ENCODE data around the gene DNAAF9. TPM values are rescaled to one million over a fixed set of nuclear protein-coding genes. Genes with fewer than 3 reads are reported as not detected.

Gene DNAAF9
- total and polyA plus RNA-seq, 4 donors = 1.4 to 4.4 (median 2.4) TPM

DNA sequence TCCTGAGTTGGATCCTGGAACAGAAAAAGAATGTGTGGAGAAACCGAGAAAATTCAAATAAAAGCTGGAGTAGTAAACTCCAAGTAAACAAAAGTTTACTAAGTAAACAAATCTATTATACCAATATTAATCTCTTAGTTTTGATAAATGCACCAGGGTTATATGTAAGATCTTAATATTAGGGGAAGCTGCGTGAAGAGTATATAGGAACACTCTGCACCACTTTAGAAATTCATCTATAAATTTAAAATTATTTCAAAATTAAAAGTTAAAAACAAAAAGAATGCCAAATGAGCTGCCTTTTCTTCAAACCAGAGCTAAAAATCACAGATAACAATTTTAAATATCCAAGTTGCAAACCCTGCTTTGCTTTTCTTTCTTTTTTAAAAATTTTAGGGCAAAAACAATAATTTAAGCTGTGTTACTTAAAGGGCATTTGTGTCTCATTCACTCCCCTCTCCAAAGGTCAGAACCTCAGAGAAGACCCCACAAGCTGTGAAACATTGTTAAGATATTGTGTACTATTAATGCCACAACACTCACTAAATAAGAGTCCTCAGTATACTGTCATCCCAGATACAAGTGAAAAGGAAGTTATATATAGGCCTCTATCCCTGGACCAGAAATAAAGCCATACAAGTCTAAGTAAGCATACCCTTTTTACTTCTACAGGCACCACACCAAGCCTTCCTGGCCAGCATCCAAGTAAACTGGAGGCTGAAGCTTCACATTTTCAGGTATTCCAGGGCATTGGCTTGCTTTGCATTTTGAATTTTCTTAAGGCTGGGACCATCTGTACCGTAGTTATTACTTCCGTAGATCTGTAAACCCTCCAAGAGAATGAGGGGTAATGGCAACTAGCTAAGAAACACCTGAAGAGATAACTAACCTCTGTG lies 7.0 kb downstream of the DNAAF9 start:
- Histone ChIP-seq H3K27ac (ENCODE audit: low read depth in 1 of 2, low read length in 2 of 2) (no peak overlapping the region), H3K27me3 (ENCODE audit: control insufficient read depth in 4 of 4, insufficient read depth in 4 of 4, low read length in 3 of 4) (no peaks in the 10 kb centered on the region), H3K9me3 (ENCODE audit: control insufficient read depth in 4 of 4, low read length in 3 of 4) (no peaks in the 10 kb centered on the region), H3K4me1 (ENCODE audit: control insufficient read depth in 4 of 4, insufficient read depth in 4 of 4, low read length in 3 of 4) (peaks cover 0 to 3% (median 0%) of the 10 kb centered on the region in 4 donors), H3K9ac (ENCODE audit: low read depth in 1 of 2, low read length in 2 of 2) (no peak overlapping the region), H3K36me3 (ENCODE audit: control insufficient read depth in 4 of 4, insufficient read depth in 3 of 4, low read depth in 1 of 4, low read length in 3 of 4) (no peaks in the 10 kb centered on the region), H3K4me3 (ENCODE audit: low read depth in 1 of 3, low read length in 3 of 3) (no peak overlapping the region)
- TF ChIP-seq, protein P1, sequence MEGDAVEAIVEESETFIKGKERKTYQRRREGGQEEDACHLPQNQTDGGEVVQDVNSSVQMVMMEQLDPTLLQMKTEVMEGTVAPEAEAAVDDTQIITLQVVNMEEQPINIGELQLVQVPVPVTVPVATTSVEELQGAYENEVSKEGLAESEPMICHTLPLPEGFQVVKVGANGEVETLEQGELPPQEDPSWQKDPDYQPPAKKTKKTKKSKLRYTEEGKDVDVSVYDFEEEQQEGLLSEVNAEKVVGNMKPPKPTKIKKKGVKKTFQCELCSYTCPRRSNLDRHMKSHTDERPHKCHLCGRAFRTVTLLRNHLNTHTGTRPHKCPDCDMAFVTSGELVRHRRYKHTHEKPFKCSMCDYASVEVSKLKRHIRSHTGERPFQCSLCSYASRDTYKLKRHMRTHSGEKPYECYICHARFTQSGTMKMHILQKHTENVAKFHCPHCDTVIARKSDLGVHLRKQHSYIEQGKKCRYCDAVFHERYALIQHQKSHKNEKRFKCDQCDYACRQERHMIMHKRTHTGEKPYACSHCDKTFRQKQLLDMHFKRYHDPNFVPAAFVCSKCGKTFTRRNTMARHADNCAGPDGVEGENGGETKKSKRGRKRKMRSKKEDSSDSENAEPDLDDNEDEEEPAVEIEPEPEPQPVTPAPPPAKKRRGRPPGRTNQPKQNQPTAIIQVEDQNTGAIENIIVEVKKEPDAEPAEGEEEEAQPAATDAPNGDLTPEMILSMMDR (IDR thresholded peaks at IDR 0.05; ENCODE audit: low read depth, low read length, missing input control) = no peak
- TF ChIP-seq TAF1 (conservative IDR thresholded peaks at IDR 0.05) (no peak), GABPA (IDR thresholded peaks at IDR 0.05 in 1 of 2, conservative IDR thresholded peaks at IDR 0.05 in 1 of 2) (no peak), HNF4A (conservative IDR thresholded peaks at IDR 0.05) (no peak)
- 82% methylated on average over 4 of the region's 4 CpGs for WGBS
- DNase-seq (ENCODE audit: low spot score) = no peak

DNA sequence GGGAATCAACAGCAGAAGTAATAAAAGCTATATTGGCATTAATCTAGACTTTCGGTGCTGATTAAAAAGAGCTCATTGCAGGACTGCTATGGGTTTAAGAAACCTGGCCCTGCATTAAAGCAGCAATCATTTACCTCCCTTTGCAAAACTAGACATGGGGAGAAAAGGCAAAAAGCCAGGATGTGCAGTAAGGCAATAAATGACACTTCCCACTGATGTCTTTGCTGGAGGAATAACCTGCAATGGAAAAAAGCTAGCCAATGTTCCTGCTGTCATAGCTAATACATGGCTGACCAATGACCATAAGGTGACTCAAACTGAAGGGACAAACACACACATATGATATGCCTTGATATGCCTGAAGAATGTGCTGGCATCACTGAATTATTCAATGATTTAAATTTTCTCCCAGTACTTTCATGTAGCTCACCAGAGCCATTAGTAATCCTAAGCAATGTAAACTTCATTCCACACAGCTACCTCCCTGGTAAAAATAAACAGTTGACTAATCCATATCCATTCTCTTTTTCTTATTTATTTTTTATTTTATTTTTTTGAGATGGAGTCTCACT lies 8.7 kb downstream of the DNAAF9 start:
- no peak overlapping the region for H3K27ac ChIP-seq (ENCODE audit: low read depth in 1 of 2, low read length in 2 of 2)
- H3K9ac ChIP-seq (ENCODE audit: low read depth in 1 of 2, low read length in 2 of 2) = no peak overlapping the region
- H3K36me3 ChIP-seq (ENCODE audit: control insufficient read depth in 4 of 4, insufficient read depth in 3 of 4, low read depth in 1 of 4, low read length in 3 of 4) = no peaks in the 10 kb centered on the region
- no peaks in the 10 kb centered on the region for H3K9me3 ChIP-seq (ENCODE audit: control insufficient read depth in 4 of 4, low read length in 3 of 4)
- peaks cover 0 to 3% (median 0%) of the 10 kb centered on the region in 4 donors for H3K4me1 ChIP-seq (ENCODE audit: control insufficient read depth in 4 of 4, insufficient read depth in 4 of 4, low read length in 3 of 4)
- DNase-seq (ENCODE audit: low spot score) = no peak
- 96% methylated on average over 1 of the region's 1 CpG for WGBS
- no peak overlapping the region for H3K4me3 ChIP-seq (ENCODE audit: low read depth in 1 of 3, low read length in 3 of 3)
- no peaks in the 10 kb centered on the region for H3K27me3 ChIP-seq (ENCODE audit: control insufficient read depth in 4 of 4, insufficient read depth in 4 of 4, low read length in 3 of 4)
- TF ChIP-seq, protein P2, sequence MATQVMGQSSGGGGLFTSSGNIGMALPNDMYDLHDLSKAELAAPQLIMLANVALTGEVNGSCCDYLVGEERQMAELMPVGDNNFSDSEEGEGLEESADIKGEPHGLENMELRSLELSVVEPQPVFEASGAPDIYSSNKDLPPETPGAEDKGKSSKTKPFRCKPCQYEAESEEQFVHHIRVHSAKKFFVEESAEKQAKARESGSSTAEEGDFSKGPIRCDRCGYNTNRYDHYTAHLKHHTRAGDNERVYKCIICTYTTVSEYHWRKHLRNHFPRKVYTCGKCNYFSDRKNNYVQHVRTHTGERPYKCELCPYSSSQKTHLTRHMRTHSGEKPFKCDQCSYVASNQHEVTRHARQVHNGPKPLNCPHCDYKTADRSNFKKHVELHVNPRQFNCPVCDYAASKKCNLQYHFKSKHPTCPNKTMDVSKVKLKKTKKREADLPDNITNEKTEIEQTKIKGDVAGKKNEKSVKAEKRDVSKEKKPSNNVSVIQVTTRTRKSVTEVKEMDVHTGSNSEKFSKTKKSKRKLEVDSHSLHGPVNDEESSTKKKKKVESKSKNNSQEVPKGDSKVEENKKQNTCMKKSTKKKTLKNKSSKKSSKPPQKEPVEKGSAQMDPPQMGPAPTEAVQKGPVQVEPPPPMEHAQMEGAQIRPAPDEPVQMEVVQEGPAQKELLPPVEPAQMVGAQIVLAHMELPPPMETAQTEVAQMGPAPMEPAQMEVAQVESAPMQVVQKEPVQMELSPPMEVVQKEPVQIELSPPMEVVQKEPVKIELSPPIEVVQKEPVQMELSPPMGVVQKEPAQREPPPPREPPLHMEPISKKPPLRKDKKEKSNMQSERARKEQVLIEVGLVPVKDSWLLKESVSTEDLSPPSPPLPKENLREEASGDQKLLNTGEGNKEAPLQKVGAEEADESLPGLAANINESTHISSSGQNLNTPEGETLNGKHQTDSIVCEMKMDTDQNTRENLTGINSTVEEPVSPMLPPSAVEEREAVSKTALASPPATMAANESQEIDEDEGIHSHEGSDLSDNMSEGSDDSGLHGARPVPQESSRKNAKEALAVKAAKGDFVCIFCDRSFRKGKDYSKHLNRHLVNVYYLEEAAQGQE (IDR thresholded peaks at IDR 0.05) = no peak
- TF ChIP-seq RXRA (IDR thresholded peaks at IDR 0.05) (no peak), HNF4A (conservative IDR thresholded peaks at IDR 0.05) (no peak)

DNA sequence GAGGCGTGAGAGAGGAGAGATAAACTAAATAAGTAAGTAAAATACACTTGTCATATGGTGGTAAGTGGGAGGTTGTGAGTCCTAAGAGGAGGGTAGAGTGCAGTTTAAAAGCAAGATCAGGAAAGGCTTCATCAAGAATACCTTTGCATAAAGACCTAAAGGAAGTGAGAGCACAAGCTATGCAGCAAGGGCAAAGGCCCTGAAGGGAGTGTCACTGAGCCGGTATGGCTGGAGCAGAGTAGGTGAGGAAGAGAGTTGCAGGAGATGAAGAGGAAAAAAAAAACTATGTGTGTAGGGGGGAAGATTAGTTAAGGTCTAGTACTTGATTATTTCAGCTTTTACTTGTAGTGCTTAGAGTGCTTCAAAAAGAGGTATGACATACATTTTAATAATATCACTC lies 11.0 kb downstream of the DNAAF9 start:
- no peak overlapping the region for H3K4me3 ChIP-seq (ENCODE audit: low read depth in 1 of 3, low read length in 3 of 3)
- H3K36me3 ChIP-seq (ENCODE audit: control insufficient read depth in 4 of 4, insufficient read depth in 3 of 4, low read depth in 1 of 4, low read length in 3 of 4) = no peaks in the 10 kb centered on the region
- no peak overlapping the region for H3K27ac ChIP-seq (ENCODE audit: low read depth in 1 of 2, low read length in 2 of 2)
- WGBS = 90% methylated on average over 2 of the region's 2 CpGs
- no peak for DNase-seq (ENCODE audit: low spot score)
- H3K4me1 ChIP-seq (ENCODE audit: control insufficient read depth in 4 of 4, insufficient read depth in 4 of 4, low read length in 3 of 4) = peaks cover 0 to 3% (median 0%) of the 10 kb centered on the region in 4 donors
- H3K9me3 ChIP-seq (ENCODE audit: control insufficient read depth in 4 of 4, low read length in 3 of 4) = no peaks in the 10 kb centered on the region
- no peaks in the 10 kb centered on the region for H3K27me3 ChIP-seq (ENCODE audit: control insufficient read depth in 4 of 4, insufficient read depth in 4 of 4, low read length in 3 of 4)
- no peak for TF ChIP-seq FOXA1 (IDR thresholded peaks at IDR 0.05)
- TF ChIP-seq YY1 (IDR thresholded peaks at IDR 0.05) = no peak
- TF ChIP-seq, protein P3, sequence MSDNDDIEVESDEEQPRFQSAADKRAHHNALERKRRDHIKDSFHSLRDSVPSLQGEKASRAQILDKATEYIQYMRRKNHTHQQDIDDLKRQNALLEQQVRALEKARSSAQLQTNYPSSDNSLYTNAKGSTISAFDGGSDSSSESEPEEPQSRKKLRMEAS (IDR thresholded peaks at IDR 0.05) = no peak
- TF ChIP-seq HNF4A (conservative IDR thresholded peaks at IDR 0.05) = no peak
- no peak for TF ChIP-seq NR2F2 (IDR thresholded peaks at IDR 0.05)
- no peak for TF ChIP-seq TAF1 (conservative IDR thresholded peaks at IDR 0.05)
- no peak for TF ChIP-seq JUND (IDR thresholded peaks at IDR 0.05)
- TF ChIP-seq, protein P1 (IDR thresholded peaks at IDR 0.05; ENCODE audit: low read depth, low read length, missing input control) = no peak
- TF ChIP-seq GABPA (IDR thresholded peaks at IDR 0.05 in 1 of 2, conservative IDR thresholded peaks at IDR 0.05 in 1 of 2) = no peak
- TF ChIP-seq RXRA (IDR thresholded peaks at IDR 0.05) = no peak
- TF ChIP-seq HNF4G (IDR thresholded peaks at IDR 0.05) = no peak
- TF ChIP-seq, protein P4, sequence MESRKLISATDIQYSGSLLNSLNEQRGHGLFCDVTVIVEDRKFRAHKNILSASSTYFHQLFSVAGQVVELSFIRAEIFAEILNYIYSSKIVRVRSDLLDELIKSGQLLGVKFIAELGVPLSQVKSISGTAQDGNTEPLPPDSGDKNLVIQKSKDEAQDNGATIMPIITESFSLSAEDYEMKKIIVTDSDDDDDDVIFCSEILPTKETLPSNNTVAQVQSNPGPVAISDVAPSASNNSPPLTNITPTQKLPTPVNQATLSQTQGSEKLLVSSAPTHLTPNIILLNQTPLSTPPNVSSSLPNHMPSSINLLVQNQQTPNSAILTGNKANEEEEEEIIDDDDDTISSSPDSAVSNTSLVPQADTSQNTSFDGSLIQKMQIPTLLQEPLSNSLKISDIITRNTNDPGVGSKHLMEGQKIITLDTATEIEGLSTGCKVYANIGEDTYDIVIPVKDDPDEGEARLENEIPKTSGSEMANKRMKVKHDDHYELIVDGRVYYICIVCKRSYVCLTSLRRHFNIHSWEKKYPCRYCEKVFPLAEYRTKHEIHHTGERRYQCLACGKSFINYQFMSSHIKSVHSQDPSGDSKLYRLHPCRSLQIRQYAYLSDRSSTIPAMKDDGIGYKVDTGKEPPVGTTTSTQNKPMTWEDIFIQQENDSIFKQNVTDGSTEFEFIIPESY (IDR thresholded peaks at IDR 0.05) = no peak
- TF ChIP-seq, protein P5, sequence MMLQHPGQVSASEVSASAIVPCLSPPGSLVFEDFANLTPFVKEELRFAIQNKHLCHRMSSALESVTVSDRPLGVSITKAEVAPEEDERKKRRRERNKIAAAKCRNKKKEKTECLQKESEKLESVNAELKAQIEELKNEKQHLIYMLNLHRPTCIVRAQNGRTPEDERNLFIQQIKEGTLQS (IDR thresholded peaks at IDR 0.05) = no peak
- no peak overlapping the region for H3K9ac ChIP-seq (ENCODE audit: low read depth in 1 of 2, low read length in 2 of 2)
